Smooth muscle cell (in vitro differentiated cells): ENCODE data around the gene XIST. TPM values are rescaled to one million over a fixed set of nuclear protein-coding genes. Genes with fewer than 3 reads are reported as not detected.
A peak's percentile ranks its signal among the peaks of the same experiment; 100 is the strongest.

Experiments used
- DNase-seq: peaks from one replicate; lab custom pipeline; 2025; ENCODE audit not compliant: unreplicated experiment; lab: John Stamatoyannopoulos, UW
- H2AFZ ChIP-seq: fragments of 200-600 bp; sonication (generic); 2 replicates; pipeline ENCODE4 v1.6.0; 2016; ENCODE audit warnings: antibody characterized with exemption, low read depth, mild to moderate bottlenecking
- H3F3A ChIP-seq: fragments of 200-600 bp; sonication (generic); 2 replicates; pipeline ENCODE4 v1.6.0; 2017; ENCODE audit warnings: antibody characterized with exemption, low read depth
- H3K27ac ChIP-seq: fragments of 200-600 bp; sonication (generic); 2 replicates; pipeline ENCODE4 v1.5.1; 2016; ENCODE audit warnings: low read depth, mild to moderate bottlenecking
- H3K27me3 ChIP-seq: fragments of 200-600 bp; sonication (generic); 2 replicates; pipeline ENCODE4 v1.6.1; 2016; ENCODE audit warnings: low read depth, mild to moderate bottlenecking
- H3K36me3 ChIP-seq: fragments of 200-600 bp; sonication (generic); 2 replicates; pipeline ENCODE4 v1.5.1; 2016; ENCODE audit warnings: low read depth
- H3K4me1 ChIP-seq: fragments of 200-600 bp; sonication (generic); 2 replicates; pipeline ENCODE4 v1.5.1; 2016; ENCODE audit warnings: low read depth
- H3K4me2 ChIP-seq: fragments of 200-600 bp; sonication (generic); 2 replicates; pipeline ENCODE4 v1.6.0; 2016; ENCODE audit warnings: mild to moderate bottlenecking
- H3K4me3 ChIP-seq: fragments of 200-600 bp; sonication (generic); 2 replicates; pipeline ENCODE4 v1.5.1; 2016; ENCODE audit warnings: mild to moderate bottlenecking
- H3K79me2 ChIP-seq: fragments of 200-600 bp; sonication (generic); 2 replicates; pipeline ENCODE4 v1.6.0; 2016; ENCODE audit warnings: low read depth, mild to moderate bottlenecking
- H3K9ac ChIP-seq: fragments of 200-600 bp; sonication (generic); 2 replicates; pipeline ENCODE4 v1.6.0; 2016; ENCODE audit warnings: low read depth
- H3K9me3 ChIP-seq: fragments of 200-600 bp; sonication (generic); replicated peaks from 2 replicates; pipeline ENCODE4 v1.5.1; 2016; ENCODE audit warnings: low read depth
- H4K20me1 ChIP-seq: fragments of 200-600 bp; sonication (generic); 2 replicates; pipeline ENCODE4 v1.6.0; 2016; ENCODE audit warnings: low read depth
- WGBS: methylation state at CpG from one replicate; pipeline ENCODE4 v1.1.7; 2016; ENCODE audit warnings: low lambda C conversion rate; 5-methylcytosine and 5-hydroxymethylcytosine counted together
- polyA plus RNA-seq: library from polyadenylated mRNA; unstranded; fragments of >200 nt; fragmentation: Nextera tagmentation; extraction: Ambion mirVana; gene quantifications from 2 replicates; pipeline ENCODE4 v1.2.1, GENCODE V29; 2016
- total RNA-seq: library from RNA; depleted of rRNA; stranded (reverse); fragments of >200 nt; gene quantifications from 2 replicates; pipeline ENCODE4 v1.2.3, GENCODE V29; 2014
- TF ChIP-seq, protein P1 (sequence below): fragments of 200-600 bp; sonication (generic); IDR thresholded peaks from 2 replicates; pipeline ENCODE4 v1.5.1; 2017; ENCODE audit warnings: borderline replicate concordance, mild to moderate bottlenecking, antibody characterized with exemption; ENCODE audit not compliant: insufficient read depth, poor library complexity, severe bottlenecking

XIST gene
- total and polyA plus RNA-seq, 2 experiments from 2014 or later = not detected

DNA sequence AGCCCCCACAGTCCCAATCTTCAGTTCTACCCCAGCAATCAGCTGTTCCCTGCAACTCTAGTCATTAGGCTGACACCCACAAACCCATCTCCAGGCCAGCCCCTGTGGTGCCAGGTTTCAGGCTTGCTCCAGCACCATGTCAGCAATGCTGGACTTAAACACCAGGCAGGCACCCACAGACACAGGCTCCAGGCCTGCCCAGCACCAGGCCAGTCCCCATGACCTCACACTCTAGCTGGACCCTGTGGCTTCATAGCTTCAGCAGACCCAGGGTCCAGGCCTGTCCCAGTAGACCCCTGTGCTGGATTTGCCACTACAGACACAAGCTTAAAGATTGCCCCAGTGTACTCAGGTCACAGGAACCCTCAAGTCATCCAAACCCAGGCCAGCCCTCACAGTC is 10.8 kb upstream of the XIST start:
- Histone ChIP-seq H3K4me3 (no peak overlapping the region), H3K79me2 (no peaks in the 10 kb centered on the region), H3K27ac (no peak overlapping the region), H3K9me3 (no peaks in the 10 kb centered on the region), H3K4me1 (no peaks in the 10 kb centered on the region), H3K4me2 (no peak overlapping the region), H2AFZ (no peak overlapping the region), H3K9ac (no peak overlapping the region), H3K27me3 (no peaks in the 10 kb centered on the region), H4K20me1 (no peaks in the 10 kb centered on the region), H3F3A (no peaks in the 10 kb centered on the region), H3K36me3 (no peaks in the 10 kb centered on the region)
- TF ChIP-seq, protein P1, sequence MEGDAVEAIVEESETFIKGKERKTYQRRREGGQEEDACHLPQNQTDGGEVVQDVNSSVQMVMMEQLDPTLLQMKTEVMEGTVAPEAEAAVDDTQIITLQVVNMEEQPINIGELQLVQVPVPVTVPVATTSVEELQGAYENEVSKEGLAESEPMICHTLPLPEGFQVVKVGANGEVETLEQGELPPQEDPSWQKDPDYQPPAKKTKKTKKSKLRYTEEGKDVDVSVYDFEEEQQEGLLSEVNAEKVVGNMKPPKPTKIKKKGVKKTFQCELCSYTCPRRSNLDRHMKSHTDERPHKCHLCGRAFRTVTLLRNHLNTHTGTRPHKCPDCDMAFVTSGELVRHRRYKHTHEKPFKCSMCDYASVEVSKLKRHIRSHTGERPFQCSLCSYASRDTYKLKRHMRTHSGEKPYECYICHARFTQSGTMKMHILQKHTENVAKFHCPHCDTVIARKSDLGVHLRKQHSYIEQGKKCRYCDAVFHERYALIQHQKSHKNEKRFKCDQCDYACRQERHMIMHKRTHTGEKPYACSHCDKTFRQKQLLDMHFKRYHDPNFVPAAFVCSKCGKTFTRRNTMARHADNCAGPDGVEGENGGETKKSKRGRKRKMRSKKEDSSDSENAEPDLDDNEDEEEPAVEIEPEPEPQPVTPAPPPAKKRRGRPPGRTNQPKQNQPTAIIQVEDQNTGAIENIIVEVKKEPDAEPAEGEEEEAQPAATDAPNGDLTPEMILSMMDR = no peak
- no peak for DNase-seq

DNA sequence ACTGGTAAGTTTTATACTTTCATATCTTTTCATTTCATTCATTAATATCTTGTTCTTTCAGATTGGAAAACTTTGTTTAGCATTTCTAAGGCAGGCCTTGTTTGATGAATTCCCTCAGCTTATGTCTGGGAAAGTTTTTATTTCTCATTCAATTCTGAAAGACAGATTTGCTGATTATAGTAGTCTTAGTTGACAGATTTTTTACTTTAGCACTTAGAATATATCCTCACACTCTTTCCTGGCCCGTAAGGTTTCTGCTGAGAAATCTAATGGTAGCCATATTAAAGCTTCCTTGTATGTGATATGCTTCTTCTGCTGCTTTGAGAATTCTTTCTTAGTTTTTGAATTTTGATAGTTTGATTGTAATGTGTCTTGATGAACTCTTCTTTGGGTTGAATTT is 7.1 kb upstream of the XIST start:
- no peaks in the 10 kb centered on the region for H3K79me2 ChIP-seq
- no peak overlapping the region for H3K4me2 ChIP-seq
- no peaks in the 10 kb centered on the region for H3F3A ChIP-seq
- H3K4me1 ChIP-seq = no peaks in the 10 kb centered on the region
- H3K9ac ChIP-seq = no peak overlapping the region
- no peaks in the 10 kb centered on the region for H3K27me3 ChIP-seq
- whole genome bisulfite sequencing = 91% methylated on average over 1 of the region's 1 CpG
- no peak overlapping the region for H3K4me3 ChIP-seq
- H3K27ac ChIP-seq = no peak overlapping the region
- no peaks in the 10 kb centered on the region for H3K36me3 ChIP-seq
- no peaks in the 10 kb centered on the region for H3K9me3 ChIP-seq
- TF ChIP-seq, protein P1 = no peak
- no peak for DNase-seq
- H2AFZ ChIP-seq = no peak overlapping the region
- H4K20me1 ChIP-seq = no peaks in the 10 kb centered on the region

DNA sequence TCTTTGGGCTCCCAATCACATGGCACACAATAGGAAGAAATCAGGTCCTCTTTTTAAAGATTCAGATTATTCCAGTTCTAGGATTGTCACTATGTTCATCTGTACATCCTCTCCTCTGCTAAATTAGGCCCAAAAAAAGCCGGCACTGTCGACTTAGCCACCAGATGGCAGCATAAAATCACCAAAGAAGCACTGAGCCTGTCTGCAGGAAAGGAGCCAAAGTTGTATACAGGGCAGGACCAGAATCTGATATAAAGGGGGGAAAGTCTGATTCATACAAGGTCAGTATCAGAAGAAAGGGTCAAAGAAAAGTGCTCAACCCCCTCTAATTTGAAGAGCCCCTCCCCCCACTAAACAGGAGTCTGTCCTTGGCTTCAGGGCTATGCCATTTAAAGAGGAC is 3.0 kb upstream of the XIST start:
- Histone ChIP-seq H3K4me3 (no peak overlapping the region), H3K4me2 (no peak overlapping the region), H3K9ac (no peak overlapping the region), H3K36me3 (no peaks in the 10 kb centered on the region), H2AFZ (no peak overlapping the region), H3K4me1 (no peaks in the 10 kb centered on the region), H4K20me1 (no peaks in the 10 kb centered on the region), H3K79me2 (no peaks in the 10 kb centered on the region), H3F3A (no peaks in the 10 kb centered on the region), H3K9me3 (no peaks in the 10 kb centered on the region), H3K27me3 (no peaks in the 10 kb centered on the region), H3K27ac (no peak overlapping the region)
- peak; percentile 15 for DNase-seq
- 0% methylated on average over 2 of the region's 2 CpGs for WGBS
- TF ChIP-seq, protein P1 = peak; percentile 93

DNA sequence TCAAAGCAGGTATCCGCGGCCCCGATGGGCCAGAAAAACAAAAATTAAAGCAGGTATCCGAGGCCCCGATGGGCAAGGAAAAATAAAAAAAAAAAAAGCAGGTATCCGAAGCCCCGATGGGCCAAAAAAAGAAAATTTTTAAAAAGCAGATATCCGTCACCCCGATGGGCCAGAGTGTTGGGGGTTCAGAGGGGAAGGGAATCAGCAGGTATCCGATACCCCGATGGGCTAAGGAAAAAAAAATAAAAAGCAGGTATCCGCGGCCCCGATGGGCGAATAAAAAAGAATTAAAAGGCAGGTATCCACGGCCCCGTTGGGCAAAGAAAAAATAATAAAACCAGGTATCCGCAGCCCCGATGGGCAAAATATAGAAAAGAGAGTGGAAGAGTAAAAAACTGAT is 492 bp downstream of the XIST start:
- Histone ChIP-seq H3K4me3 (no peak overlapping the region), H3K4me1 (peaks cover 6% of the 10 kb centered on the region), H3K27me3 (no peaks in the 10 kb centered on the region), H3K79me2 (no peaks in the 10 kb centered on the region), H3F3A (no peaks in the 10 kb centered on the region), H3K4me2 (no peak overlapping the region), H2AFZ (no peak overlapping the region), H4K20me1 (no peaks in the 10 kb centered on the region), H3K27ac (no peak overlapping the region), H3K36me3 (no peaks in the 10 kb centered on the region), H3K9ac (no peak overlapping the region), H3K9me3 (no peaks in the 10 kb centered on the region)
- TF ChIP-seq, protein P1 = no peak
- no peak for DNase-seq
- 96% methylated on average over 19 of the region's 19 CpGs for WGBS
